Measurements from ENCODE around the gene CISD2. TPM values are rescaled to one million over a fixed set of nuclear protein-coding genes. Genes with fewer than 3 reads are reported as not detected.
"Not testable (repeated sequence)": the region's sequence is repeated elsewhere in the genome, so short reads cannot be mapped to it uniquely, and the experiment has no call there.

The CISD2 gene, protein sequence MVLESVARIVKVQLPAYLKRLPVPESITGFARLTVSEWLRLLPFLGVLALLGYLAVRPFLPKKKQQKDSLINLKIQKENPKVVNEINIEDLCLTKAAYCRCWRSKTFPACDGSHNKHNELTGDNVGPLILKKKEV
- total RNA-seq (36.7 TPM), polyA plus RNA-seq (19.2 TPM)

DNA sequence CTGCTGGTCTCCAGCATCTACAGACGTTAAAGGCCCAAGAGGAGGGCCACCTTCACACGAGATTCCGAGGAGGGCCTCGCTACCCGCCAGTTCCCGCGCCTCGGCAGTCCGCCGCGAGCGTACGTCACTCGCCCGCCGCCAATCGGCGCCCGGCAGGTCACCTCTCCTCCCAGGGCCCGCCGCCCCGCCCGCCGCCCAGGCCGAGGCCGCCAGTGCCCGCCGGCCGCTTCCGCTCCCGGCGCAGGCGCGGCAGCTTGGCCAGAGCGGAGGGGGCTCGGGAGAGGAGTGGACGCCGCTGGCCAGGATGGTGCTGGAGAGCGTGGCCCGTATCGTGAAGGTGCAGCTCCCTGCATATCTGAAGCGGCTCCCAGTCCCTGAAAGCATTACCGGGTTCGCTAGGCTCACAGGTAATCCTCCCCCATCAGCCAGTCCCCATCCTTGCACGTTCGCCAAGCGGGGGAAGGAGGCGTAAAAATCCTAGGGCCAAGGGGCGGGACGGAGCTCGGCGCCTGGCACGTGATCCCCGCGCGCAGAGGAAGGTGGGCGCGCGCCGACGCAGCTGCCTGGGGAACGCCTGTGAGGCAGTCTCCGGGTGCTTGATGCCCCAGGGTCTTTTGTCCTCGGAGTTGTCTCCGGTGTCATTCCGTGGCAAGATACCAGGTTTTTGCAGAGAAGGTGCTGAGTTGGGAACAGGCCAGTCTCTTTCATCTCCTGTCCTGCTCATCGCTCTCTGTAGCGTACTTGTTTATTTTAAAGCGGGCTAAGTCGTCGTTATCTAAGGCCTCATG, at the start of gene CISD2:
CISD2 (plus strand) TSS at position 212 of the 788 bp plus-strand sequence; CDS start at position 305, 93 bp downstream.
- under 1% methylated on average over 71 of the region's 71 CpGs for WGBS
- no peaks in the 10 kb centered on the region for H3K4me1 ChIP-seq (ENCODE audit: insufficient read depth)

DNA sequence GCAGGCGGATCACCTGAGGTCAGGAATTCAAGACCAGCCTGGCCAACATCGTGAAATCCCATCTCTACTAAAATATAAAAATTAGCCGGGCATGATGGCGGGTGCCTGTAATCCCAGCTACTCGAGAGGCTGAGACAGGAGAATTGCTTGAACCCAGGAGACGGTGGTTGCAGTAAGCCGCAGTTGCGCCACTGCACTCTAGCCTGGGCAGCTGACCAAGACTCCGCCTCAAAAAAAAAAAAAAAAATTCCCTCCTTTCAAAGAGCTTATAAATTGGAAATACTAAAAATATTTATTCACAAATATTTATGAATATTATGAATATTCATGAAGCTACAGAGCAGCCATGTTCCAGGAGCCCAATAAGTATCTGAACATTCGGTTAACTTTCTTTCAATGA, 49.7 kb upstream of the CISD2 start:
- not testable (repeated sequence) for H3K36me3 ChIP-seq (ENCODE audit: insufficient read depth); H3K4me3 ChIP-seq (ENCODE audit: low read depth, low read length); H3K27ac ChIP-seq (ENCODE audit: low read depth); H3K4me1 ChIP-seq (ENCODE audit: insufficient read depth); DNase-seq (ENCODE audit: extremely low spot score)
- WGBS, result 93% methylated on average over 10 of the region's 10 CpGs

More for the DNA sequence above, at the start of gene CISD2:
- peak; percentile 89 for DNase-seq (ENCODE audit: extremely low spot score)
- Histone ChIP-seq H3K27ac (ENCODE audit: low read depth) (peak within 1 kb of the TSS; percentile 97), H3K36me3 (ENCODE audit: insufficient read depth) (no peaks in the 10 kb centered on the region), H3K4me3 (ENCODE audit: low read depth, low read length) (peak within 1 kb of the TSS; percentile 63)

DNA sequence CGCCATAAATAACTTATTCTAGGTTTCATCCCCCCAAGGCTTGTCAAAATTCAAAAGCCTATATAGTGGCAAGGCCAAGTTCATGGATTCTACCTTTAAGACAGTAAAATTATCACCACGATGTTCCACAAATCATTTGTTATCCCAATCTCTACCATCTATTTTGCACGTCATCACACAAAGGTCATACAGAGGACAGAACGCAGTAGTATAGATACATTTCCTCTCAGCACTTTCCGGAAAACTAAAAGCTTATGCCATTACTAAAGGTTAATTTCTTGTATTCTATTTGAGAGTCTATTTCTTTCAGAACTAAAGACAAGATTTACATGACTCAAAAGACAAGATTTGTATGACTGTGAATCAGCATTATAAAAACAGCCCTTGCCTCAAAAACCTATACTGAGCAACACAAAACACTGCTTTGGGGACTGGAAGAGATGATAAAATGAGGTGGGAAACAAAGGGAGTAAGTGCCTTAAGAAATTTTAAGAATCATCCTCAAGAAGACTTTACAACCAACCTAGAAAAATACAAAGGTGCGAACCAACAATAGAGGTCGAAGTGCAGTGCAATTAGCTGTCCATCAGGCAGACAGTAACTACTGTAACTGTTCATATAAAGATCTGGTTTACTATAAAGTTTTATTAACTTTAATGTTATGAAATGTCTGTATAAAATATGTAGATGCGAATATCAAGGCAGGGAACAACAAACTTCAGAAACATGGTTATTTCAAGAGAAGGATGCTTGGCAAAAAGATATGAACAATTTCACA, 49.0 kb upstream of the CISD2 start:
- no peaks in the 10 kb centered on the region for H3K36me3 ChIP-seq (ENCODE audit: insufficient read depth)
- H3K4me3 ChIP-seq (ENCODE audit: low read depth, low read length), result peak overlapping the region; percentile 18
- DNase-seq (ENCODE audit: extremely low spot score), result no peak
- H3K27ac ChIP-seq (ENCODE audit: low read depth), result peak overlapping the region; percentile 38
- H3K4me1 ChIP-seq (ENCODE audit: insufficient read depth), result no peaks in the 10 kb centered on the region
- 58% methylated on average over 8 of the region's 8 CpGs for WGBS

DNA sequence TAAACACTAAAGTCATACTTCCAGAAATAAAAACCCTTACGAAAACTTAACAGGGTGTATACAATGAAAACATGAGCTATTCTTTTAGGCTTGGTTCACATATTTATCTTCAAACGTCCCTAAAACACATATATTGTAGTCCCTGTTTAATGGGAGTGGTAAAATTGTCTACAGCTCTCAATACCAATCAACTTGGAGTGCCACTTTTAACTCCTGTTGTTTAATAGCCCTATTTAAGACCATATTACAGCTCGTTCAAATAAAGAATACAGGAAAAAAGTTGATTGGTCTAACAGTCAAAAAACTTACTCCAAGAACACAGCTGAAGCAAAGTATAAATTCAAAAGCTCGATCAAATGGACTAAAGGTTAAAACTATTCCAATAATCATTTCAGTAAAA, 45.3 kb upstream of the CISD2 start:
- no peaks in the 10 kb centered on the region for H3K36me3 ChIP-seq (ENCODE audit: insufficient read depth)
- no peak for DNase-seq (ENCODE audit: extremely low spot score)
- WGBS, result 17% methylated on average over 4 of the region's 4 CpGs
- H3K4me3 ChIP-seq (ENCODE audit: low read depth, low read length), result no peak overlapping the region
- no peaks in the 10 kb centered on the region for H3K4me1 ChIP-seq (ENCODE audit: insufficient read depth)
- H3K27ac ChIP-seq (ENCODE audit: low read depth), result peak overlapping the region; percentile 18

DNA sequence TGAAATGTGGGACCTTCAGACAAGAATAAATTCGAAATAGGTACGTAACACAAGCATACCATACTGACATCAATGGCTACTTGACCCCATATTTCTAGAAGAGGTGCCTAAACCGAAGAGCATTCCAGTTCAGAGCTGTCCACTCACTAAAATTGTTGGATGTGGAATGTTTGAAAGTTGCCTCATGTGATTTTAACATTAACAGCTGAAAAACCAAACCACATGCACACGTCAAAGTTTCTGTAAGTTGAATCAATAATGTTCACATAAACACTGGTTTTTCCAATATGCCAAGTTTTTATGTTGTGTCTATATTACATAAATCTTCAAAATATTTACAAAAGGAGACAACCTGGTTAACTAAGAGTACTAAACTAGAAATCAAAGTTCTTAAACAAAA, 44.9 kb upstream of the CISD2 start:
- Histone ChIP-seq H3K4me3 (ENCODE audit: low read depth, low read length) (peak overlapping the region; percentile 24), H3K36me3 (ENCODE audit: insufficient read depth) (no peaks in the 10 kb centered on the region), H3K27ac (ENCODE audit: low read depth) (no peak overlapping the region), H3K4me1 (ENCODE audit: insufficient read depth) (no peaks in the 10 kb centered on the region)
- no peak for DNase-seq (ENCODE audit: extremely low spot score)
- 50% methylated on average over 4 of the region's 4 CpGs for WGBS

DNA sequence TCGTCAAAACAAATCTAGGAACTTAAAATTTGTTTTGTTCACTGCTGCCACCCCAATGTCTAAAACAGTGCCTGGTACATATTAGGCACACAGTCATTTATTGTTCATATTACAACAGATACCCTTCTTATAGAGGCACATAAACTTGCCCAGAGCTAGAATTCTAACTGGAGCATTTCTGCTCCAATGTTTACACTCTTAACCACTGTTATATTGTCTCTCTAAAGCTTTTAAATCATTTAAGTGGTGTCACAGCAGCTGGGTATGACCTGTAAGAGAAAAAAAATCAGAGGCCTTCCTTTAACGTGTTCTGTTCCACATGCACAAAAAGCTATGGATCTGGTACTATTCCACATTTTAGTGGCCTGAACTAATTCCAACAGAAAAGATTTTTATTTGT, 44.4 kb upstream of the CISD2 start:
- Histone ChIP-seq H3K36me3 (ENCODE audit: insufficient read depth) (no peaks in the 10 kb centered on the region), H3K4me3 (ENCODE audit: low read depth, low read length) (peak overlapping the region; percentile 33), H3K27ac (ENCODE audit: low read depth) (peak overlapping the region; percentile 4), H3K4me1 (ENCODE audit: insufficient read depth) (no peaks in the 10 kb centered on the region)
- 12% methylated on average over 2 of the region's 2 CpGs for WGBS
- no peak for DNase-seq (ENCODE audit: extremely low spot score)

DNA sequence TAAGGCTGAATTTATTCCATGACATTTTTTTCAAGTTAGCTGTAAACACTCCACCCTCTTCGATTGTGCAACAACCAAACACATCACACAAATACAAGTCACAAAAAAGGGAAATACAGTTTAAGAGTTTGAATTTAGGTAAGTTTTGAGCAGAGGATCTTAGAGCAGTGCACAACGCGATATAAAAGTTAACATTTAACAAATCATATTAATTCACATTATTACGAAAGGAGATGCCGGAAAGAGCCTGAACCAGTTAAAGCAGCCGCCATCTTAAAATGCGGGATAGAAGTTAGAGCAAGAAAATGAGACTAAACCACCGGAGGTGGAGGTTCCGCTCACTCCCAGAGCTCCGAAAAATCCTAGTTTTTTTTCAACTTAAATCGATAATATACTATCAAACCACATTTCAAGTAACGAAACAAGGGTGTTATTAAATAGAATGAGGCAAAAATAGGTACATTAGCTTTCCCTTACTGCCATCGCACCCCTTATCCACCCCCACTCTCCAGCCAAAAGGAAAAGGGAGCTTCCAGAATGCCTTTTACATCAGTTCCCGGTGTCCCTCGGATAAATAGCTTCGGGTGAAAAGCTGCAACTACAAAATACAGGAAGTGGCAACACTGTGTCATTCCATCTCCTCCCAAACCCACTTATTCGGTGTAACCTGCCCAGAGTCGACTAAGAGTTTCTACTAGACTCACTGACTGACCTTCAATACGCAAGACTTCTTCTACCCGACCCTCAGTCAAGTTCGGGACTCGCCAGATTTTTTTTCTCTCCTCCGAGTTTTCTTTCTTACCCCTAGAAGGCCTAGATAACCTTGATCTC, 43.3 kb upstream of the CISD2 start:
- H3K4me1 ChIP-seq (ENCODE audit: insufficient read depth), result no peaks in the 10 kb centered on the region

DNA sequence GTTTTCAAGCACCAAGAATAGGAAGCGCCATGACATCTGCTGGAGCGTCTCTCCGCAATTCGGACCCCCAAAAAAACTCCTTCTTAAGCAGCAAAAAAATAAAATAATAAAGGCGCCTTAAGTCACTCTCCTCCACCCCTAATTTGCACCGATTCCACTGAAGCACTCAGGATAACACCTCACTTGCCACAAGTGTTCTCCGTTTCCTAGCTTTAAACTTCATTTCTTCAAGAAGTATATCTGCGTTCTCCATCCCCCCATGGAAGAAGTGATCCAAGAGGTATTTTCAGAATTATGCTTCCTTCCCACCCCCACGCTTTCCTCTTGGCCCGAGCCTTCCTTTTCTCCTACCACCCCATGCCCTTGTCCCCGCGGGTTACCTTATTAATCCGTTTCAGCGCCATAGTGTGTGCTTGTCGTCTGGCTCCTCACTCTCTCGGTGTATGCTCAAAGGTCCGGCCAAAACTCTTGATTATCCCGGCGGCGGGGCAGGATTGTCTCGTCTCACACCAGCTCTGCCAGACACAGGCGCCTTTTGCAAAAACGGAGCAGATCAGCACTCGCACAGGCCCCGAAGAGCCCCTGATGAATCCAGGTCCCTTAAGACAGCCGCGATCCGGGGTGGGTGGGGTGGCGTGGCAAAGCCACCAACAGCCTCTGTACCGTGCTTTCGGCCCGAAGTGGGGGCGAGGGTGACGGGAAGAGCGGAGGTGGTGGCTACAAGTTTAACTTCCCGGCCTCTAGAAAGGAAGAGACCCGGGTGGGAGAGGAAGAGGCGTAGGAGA, 42.5 kb upstream of the CISD2 start:
- no peak for DNase-seq (ENCODE audit: extremely low spot score)
- WGBS, result 1% methylated on average over 38 of the region's 38 CpGs
- no peaks in the 10 kb centered on the region for H3K4me1 ChIP-seq (ENCODE audit: insufficient read depth)
- peak overlapping the region; percentile 77 for H3K4me3 ChIP-seq (ENCODE audit: low read depth, low read length)
- peak overlapping the region; percentile 100 for H3K27ac ChIP-seq (ENCODE audit: low read depth)
- H3K36me3 ChIP-seq (ENCODE audit: insufficient read depth), result no peaks in the 10 kb centered on the region

More for the DNA sequence above, 43.3 kb upstream of the CISD2 start:
- under 1% methylated on average over 23 of the region's 23 CpGs for WGBS
- H3K27ac ChIP-seq (ENCODE audit: low read depth), result peak overlapping the region; percentile 100
- peak; percentile 42 for DNase-seq (ENCODE audit: extremely low spot score)
- no peaks in the 10 kb centered on the region for H3K36me3 ChIP-seq (ENCODE audit: insufficient read depth)
- H3K4me3 ChIP-seq (ENCODE audit: low read depth, low read length), result peak overlapping the region; percentile 77

DNA sequence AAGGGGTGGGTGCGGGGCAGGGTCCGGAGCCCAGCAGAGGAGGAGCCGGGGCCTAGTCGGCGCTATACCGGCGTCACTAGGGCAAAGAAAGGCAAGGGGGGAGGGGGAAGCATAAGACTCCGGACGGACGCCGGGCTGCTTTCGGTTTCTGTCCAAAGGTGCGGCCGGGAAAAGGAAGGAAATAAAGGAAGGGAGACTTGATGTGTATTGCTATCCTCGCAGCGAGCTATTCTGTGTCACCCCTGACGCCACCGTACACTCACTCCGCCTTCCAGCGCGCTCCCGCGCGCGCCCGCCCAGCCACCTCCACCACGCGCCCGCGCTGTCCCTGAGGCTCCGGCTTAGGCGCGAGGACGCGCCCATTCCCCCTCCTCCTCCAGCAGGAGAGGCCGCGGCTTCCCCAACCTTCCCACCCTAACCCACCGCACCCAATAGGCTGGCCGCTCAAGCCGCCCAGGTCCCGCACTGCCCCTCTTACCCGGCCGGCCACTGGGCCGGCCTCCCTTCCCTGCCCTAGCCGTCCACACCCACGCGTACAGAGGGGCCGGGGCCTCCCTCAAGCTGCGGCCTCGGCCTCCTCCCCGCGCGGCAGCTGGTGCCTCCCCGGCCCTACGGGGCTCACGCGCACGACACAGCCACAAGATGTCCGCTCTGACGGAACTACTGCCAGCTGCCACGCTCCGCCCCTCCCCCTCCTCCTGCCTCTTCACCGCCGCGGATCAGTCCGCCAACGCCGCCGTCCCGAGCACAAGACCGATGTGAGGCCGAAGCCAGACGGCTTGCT, 41.7 kb upstream of the CISD2 start, which contains the start of gene UBE2D3:
UBE2D3 (minus strand) TSS at position 662 of the 784 bp plus-strand sequence. CDS start 1,043 bp downstream, outside the sequence.
- Histone ChIP-seq H3K36me3 (ENCODE audit: insufficient read depth) (no peaks in the 10 kb centered on the region), H3K4me3 (ENCODE audit: low read depth, low read length) (peak within 1 kb of the TSS; percentile 77), H3K4me1 (ENCODE audit: insufficient read depth) (no peaks in the 10 kb centered on the region), H3K27ac (ENCODE audit: low read depth) (peak within 1 kb of the TSS; percentile 100)
- peak; percentile 74 for DNase-seq (ENCODE audit: extremely low spot score)
- under 1% methylated on average over 73 of the region's 73 CpGs for WGBS

DNA sequence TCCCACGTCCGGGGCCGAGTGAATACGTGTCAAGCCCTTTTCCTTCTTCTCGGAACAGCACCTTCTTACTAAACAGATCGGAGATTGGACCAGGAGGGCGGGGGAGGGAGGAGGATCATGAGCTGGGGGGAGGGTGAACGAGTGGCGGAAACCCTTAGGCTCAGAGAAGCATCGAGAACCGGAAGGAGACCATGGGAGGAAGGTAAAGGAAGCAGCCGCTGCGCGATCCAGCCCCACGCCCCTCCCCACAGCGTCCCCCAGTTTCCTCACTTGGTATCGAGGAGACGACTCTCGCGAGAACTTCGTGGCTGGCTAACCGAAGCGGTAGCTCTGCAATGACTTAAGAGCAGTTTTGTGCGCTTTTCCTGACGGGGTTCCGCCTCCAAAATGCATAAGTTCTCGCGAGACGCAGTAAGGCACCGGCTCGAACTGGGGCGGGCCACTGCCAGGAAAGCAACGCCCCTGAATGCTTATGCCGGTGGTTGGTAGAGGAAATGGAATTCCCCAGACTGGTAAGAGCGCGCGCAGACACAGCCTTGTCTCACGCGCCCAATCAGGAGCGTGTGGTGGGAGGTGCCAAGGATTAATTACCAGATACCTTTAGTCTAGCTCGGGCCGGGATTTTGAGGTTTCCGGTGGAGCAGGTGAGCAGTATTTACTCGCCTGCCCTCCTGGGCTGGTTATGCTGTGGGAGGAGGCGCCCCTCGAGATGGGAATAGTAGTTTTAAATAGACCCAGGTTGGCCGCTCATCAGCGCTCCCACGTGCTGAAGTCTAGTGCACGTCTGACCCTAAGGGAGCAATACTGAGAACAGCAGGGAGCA, 40.9 kb upstream of the CISD2 start:
- no peaks in the 10 kb centered on the region for H3K4me1 ChIP-seq (ENCODE audit: insufficient read depth)
- H3K27ac ChIP-seq (ENCODE audit: low read depth), result peak overlapping the region; percentile 100
- peak overlapping the region; percentile 77 for H3K4me3 ChIP-seq (ENCODE audit: low read depth, low read length)
- WGBS, result under 1% methylated on average over 50 of the region's 50 CpGs
- peak; percentile 100 for DNase-seq (ENCODE audit: extremely low spot score)
- H3K36me3 ChIP-seq (ENCODE audit: insufficient read depth), result no peaks in the 10 kb centered on the region

DNA sequence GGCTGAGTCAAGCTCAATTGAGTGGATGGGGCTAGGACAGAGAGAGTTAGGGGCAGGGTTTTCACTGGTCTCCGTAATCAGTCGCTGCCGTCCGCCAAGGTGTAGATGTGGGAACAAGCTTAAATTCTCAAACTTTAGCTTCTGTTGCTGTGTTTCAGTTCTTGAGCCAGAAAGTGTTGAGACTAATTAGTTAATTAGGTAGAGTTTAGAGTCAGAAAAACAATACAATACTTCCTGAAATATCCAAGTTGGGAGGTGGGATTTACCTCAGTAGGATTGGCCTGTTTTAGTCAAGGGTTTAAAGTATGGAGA, 40.3 kb upstream of the CISD2 start:
- no peak for DNase-seq (ENCODE audit: extremely low spot score)
- WGBS, result 0% methylated on average over 4 of the region's 4 CpGs
- Histone ChIP-seq H3K4me1 (ENCODE audit: insufficient read depth) (no peaks in the 10 kb centered on the region), H3K36me3 (ENCODE audit: insufficient read depth) (no peaks in the 10 kb centered on the region), H3K4me3 (ENCODE audit: low read depth, low read length) (peak overlapping the region; percentile 77), H3K27ac (ENCODE audit: low read depth) (peak overlapping the region; percentile 73)

Data from urinary bladder (tissue), 4 donors.